H1 (cell line): ENCODE measurements around the gene ZNF277. TPM values are rescaled to one million over a fixed set of nuclear protein-coding genes. Genes with fewer than 3 reads are reported as not detected.

Experiments used
- CTCF ChIA-PET: fragments of 300-600 bp; sonication (Branson Sonifier 250); formaldehyde crosslinking; loops from one replicate; lab custom pipeline; 2021; ENCODE audit not compliant: partially characterized antibody; lab: Charles Lee
- POLR2A ChIA-PET: fragments of 300-600 bp; sonication (Branson Sonifier 250); formaldehyde crosslinking; loops from one replicate; lab custom pipeline; 2021; ENCODE audit warnings: inconsistent platforms; ENCODE audit not compliant: partially characterized antibody; lab: Charles Lee
- DNase-seq, 2 experiments: peaks; one replicate each; pipeline versions ENCODE4 v3.0.0 to v3.0.0-alpha.2; 2010 to 2022; ENCODE audit warnings: low spot score in 2 of 2, low read depth in 1 of 2, mixed read lengths in 1 of 2
- FAIRE-seq: peaks from 2 replicates; lab custom pipeline; 2011; peaks lifted over from hg19 to GRCh38; lab: Jason Lieb, UNC
- H2AFZ ChIP-seq: 2 replicates; pipeline ENCODE4 v1.8.1; 2012; ENCODE audit warnings: low read length, inconsistent platforms
- H2AK5ac ChIP-seq: 2 replicates; pipeline ENCODE4 v1.6.1; 2013; ENCODE audit warnings: low read depth, low read length
- H2BK120ac ChIP-seq: replicated peaks from 2 replicates; pipeline ENCODE3; 2013; ENCODE audit warnings: low read depth, low read length, inconsistent platforms
- H2BK12ac ChIP-seq: 2 replicates; pipeline ENCODE4 v1.6.1; 2013; ENCODE audit warnings: low read depth, low read length
- H2BK15ac ChIP-seq: 2 replicates; pipeline ENCODE4 v1.6.1; 2013; ENCODE audit warnings: low read length
- H2BK20ac ChIP-seq: 2 replicates; pipeline ENCODE4 v1.6.1; 2013; ENCODE audit warnings: low read length
- H2BK5ac ChIP-seq: 2 replicates; pipeline ENCODE4 v1.6.1; 2013; ENCODE audit warnings: low read depth, low read length
- H3K14ac ChIP-seq: 2 replicates; pipeline ENCODE4 v1.6.1; 2013; ENCODE audit warnings: inconsistent platforms; ENCODE audit not compliant: insufficient read length
- H3K18ac ChIP-seq: 2 replicates; pipeline ENCODE4 v1.6.1; 2013; ENCODE audit warnings: low read length; ENCODE audit errors: extremely low read depth
- H3K23ac ChIP-seq: 2 replicates; pipeline ENCODE4 v1.6.1; 2013; ENCODE audit warnings: inconsistent platforms; ENCODE audit not compliant: insufficient read length
- H3K23me2 ChIP-seq: 2 replicates; pipeline ENCODE4 v1.6.1; 2013; ENCODE audit warnings: low read depth, low read length
- H3K27ac ChIP-seq: 2 replicates; pipeline ENCODE4 v1.6.1; 2011; ENCODE audit warnings: low read depth, low read length, inconsistent platforms
- H3K27me3 ChIP-seq, 4 experiments: replicated peaks in 1 of 4; 1 replicate in 1 of 4; 2 replicates in 3 of 4; pipeline versions ENCODE4 v1.6.1 to v1.8.1; 2011 to 2013; ENCODE audit warnings: low read length in 3 of 4, mild to moderate bottlenecking in 3 of 4, inconsistent platforms in 2 of 4, mixed read lengths in 2 of 4, moderate library complexity in 1 of 4; ENCODE audit not compliant: control insufficient read depth in 3 of 4, insufficient read depth in 3 of 4; ENCODE audit errors: extremely low read depth in 1 of 4
- H3K36me3 ChIP-seq, 4 experiments: 2 replicates each; pipeline versions ENCODE4 v1.6.1 to v1.8.1; 2011 to 2013; ENCODE audit warnings: mild to moderate bottlenecking in 4 of 4, low read length in 3 of 4, moderate library complexity in 2 of 4, control low read depth in 1 of 4, inconsistent platforms in 1 of 4; ENCODE audit not compliant: insufficient read depth in 4 of 4, control insufficient read depth in 2 of 4
- H3K4ac ChIP-seq: replicated peaks from 2 replicates; pipeline ENCODE3; 2013; ENCODE audit warnings: low read length, low read depth, mixed read lengths, inconsistent platforms; ENCODE audit not compliant: insufficient read length
- H3K4me1 ChIP-seq, 4 experiments: replicated peaks in 1 of 4; 1 replicate in 1 of 4; 2 replicates in 3 of 4; pipeline versions ENCODE4 v1.6.1 to v1.8.1; 2011 to 2013; ENCODE audit warnings: low read length in 3 of 4, inconsistent platforms in 2 of 4, mixed read lengths in 1 of 4; ENCODE audit not compliant: insufficient read depth in 4 of 4, control insufficient read depth in 3 of 4
- H3K4me2 ChIP-seq, 2 experiments: 2 replicates each; pipeline versions ENCODE4 v1.6.1 to v1.8.1; 2011 to 2013; ENCODE audit warnings: low read depth in 2 of 2, low read length in 2 of 2, control low read depth in 1 of 2, inconsistent platforms in 1 of 2, mild to moderate bottlenecking in 1 of 2; ENCODE audit not compliant: insufficient read depth in 1 of 2
- H3K4me3 ChIP-seq, 4 experiments: fragments of 200-600, 300-600 bp in 1 of 4; sonication (generic), shearing (Covaris generic), sonication (Bioruptor Twin) in 1 of 4; 2 replicates each; pipeline versions ENCODE4 v1.5.1 to v1.8.1; 2011 to 2016; ENCODE audit warnings: low read length in 4 of 4, low read depth in 3 of 4, control low read depth in 2 of 4, inconsistent platforms in 2 of 4, mild to moderate bottlenecking in 2 of 4, mixed read lengths in 1 of 4, moderate library complexity in 1 of 4; ENCODE audit not compliant: insufficient read depth in 2 of 4; ENCODE audit errors: extremely low read depth in 1 of 4
- H3K56ac ChIP-seq: replicated peaks from 2 replicates; pipeline ENCODE3; 2013; ENCODE audit warnings: low read depth, mild to moderate bottlenecking, mixed read lengths, low read length, inconsistent platforms; ENCODE audit not compliant: insufficient read length
- H3K79me1 ChIP-seq: 2 replicates; pipeline ENCODE4 v1.6.1; 2013; ENCODE audit warnings: low read depth, low read length, control low read depth
- H3K79me2 ChIP-seq, 2 experiments: 2 replicates each; pipeline versions ENCODE4 v1.6.1 to v1.8.1; 2012 to 2013; ENCODE audit warnings: low read length in 2 of 2, mild to moderate bottlenecking in 2 of 2, inconsistent platforms in 1 of 2; ENCODE audit not compliant: insufficient read depth in 2 of 2, control insufficient read depth in 1 of 2
- H3K9ac ChIP-seq, 4 experiments: replicated peaks in 1 of 4; 1 replicate in 1 of 4; 2 replicates in 3 of 4; pipeline versions ENCODE4 v1.6.1 to v1.8.1; 2011 to 2013; ENCODE audit warnings: low read depth in 3 of 4, low read length in 3 of 4, control low read depth in 2 of 4, mild to moderate bottlenecking in 2 of 4, moderate library complexity in 2 of 4, inconsistent platforms in 1 of 4; ENCODE audit errors: extremely low read depth in 1 of 4
- H3K9me3 ChIP-seq, 2 experiments: 2 replicates each; pipeline versions ENCODE4 v1.6.1 to v1.8.1; 2012 to 2013; ENCODE audit warnings: mild to moderate bottlenecking in 2 of 2, moderate library complexity in 2 of 2, control low read depth in 1 of 2, inconsistent platforms in 1 of 2, low read depth in 1 of 2, low read length in 1 of 2, mixed read lengths in 1 of 2; ENCODE audit not compliant: insufficient read depth in 2 of 2
- H4K20me1 ChIP-seq, 2 experiments: replicated peaks in 1 of 2; 2 replicates each; pipeline versions ENCODE3 to v1.8.1; 2011 to 2013; ENCODE audit warnings: inconsistent platforms in 2 of 2, low read length in 2 of 2, mild to moderate bottlenecking in 1 of 2; ENCODE audit not compliant: insufficient read depth in 2 of 2, control insufficient read depth in 1 of 2
- H4K5ac ChIP-seq: 2 replicates; pipeline ENCODE4 v1.6.1; 2013; ENCODE audit warnings: low read length, low read depth, mixed read lengths, inconsistent platforms; ENCODE audit not compliant: insufficient read length
- H4K8ac ChIP-seq: 2 replicates; pipeline ENCODE4 v1.8.0; 2013; ENCODE audit warnings: mild to moderate bottlenecking, moderate library complexity, low read length, inconsistent platforms; ENCODE audit not compliant: insufficient read depth; ENCODE audit errors: extremely low read depth
- H4K91ac ChIP-seq: replicated peaks from 2 replicates; pipeline ENCODE3; 2013; ENCODE audit warnings: low read length, mixed read lengths, inconsistent platforms; ENCODE audit not compliant: insufficient read length
- CBX8 ChIP-seq: fragments of 300-800, 300-1000 bp; sonication (generic); IDR thresholded peaks from 2 replicates; pipeline ENCODE4 v1.7.1; 2016; ENCODE audit warnings: low read depth, low read length, borderline replicate concordance
- CEBPB ChIP-seq: IDR thresholded peaks from 2 replicates; pipeline ENCODE4 v1.6.1; 2012; ENCODE audit warnings: low read depth, low read length
- CHD2 ChIP-seq: IDR thresholded peaks from 2 replicates; pipeline ENCODE4 v1.6.1; 2012; ENCODE audit warnings: low read length, improper control_type of control experiment
- EGR1 ChIP-seq: IDR thresholded peaks from 2 replicates; pipeline ENCODE4 v1.6.1; 2011; ENCODE audit warnings: low read depth, low read length, borderline replicate concordance
- JUN ChIP-seq: IDR thresholded peaks from 2 replicates; pipeline ENCODE4 v1.6.1; 2011; ENCODE audit warnings: low read depth, mild to moderate bottlenecking, improper control_type of control experiment, low read length
- KDM1A ChIP-seq: fragments of 200-600, 300-600 bp; sonication (generic); IDR thresholded peaks from 2 replicates; pipeline ENCODE4 v1.7.1; 2016; ENCODE audit warnings: mild to moderate bottlenecking, low read length, borderline replicate concordance
- POLR2AphosphoS5 ChIP-seq: IDR thresholded peaks from 2 replicates; pipeline ENCODE4 v1.6.1; 2011; ENCODE audit warnings: low read depth, low read length
- RAD21 ChIP-seq, 2 experiments: IDR thresholded peaks in 1 of 2; conservative IDR thresholded peaks in 1 of 2; 2 replicates each; pipeline ENCODE4 v1.6.1; 2011; ENCODE audit warnings: low read depth in 2 of 2, low read length in 2 of 2, improper control_type of control experiment in 1 of 2, inconsistent platforms in 1 of 2, mild to moderate bottlenecking in 1 of 2, moderate library complexity in 1 of 2
- SP1 ChIP-seq: IDR thresholded peaks from 2 replicates; pipeline ENCODE4 v1.6.1; 2011; ENCODE audit warnings: low read depth, low read length
- SRF ChIP-seq: IDR thresholded peaks from 2 replicates; pipeline ENCODE4 v1.6.1; 2011; ENCODE audit warnings: mild to moderate bottlenecking, low read depth, low read length, moderate library complexity
- TEAD4 ChIP-seq: IDR thresholded peaks from 2 replicates; pipeline ENCODE4 v1.6.1; 2012; ENCODE audit warnings: low read depth, low read length, inconsistent platforms, mixed read lengths
- YY1 ChIP-seq: IDR thresholded peaks from 2 replicates; pipeline ENCODE4 v1.6.1; 2011; ENCODE audit warnings: low read depth, mild to moderate bottlenecking, low read length
- ZNF274 ChIP-seq: IDR thresholded peaks from 2 replicates; pipeline ENCODE4 v1.7.0; 2012; ENCODE audit warnings: low read length, borderline replicate concordance; ENCODE audit errors: extremely low read depth
- WGBS, 2 experiments: shearing (Covaris generic) in 1 of 2; methylation state at CpG; one replicate each; pipeline versions ENCODE4 v1.1.6 to v1.1.7; 2013 to 2015; ENCODE audit warnings: low lambda C conversion rate in 2 of 2, mixed read lengths in 2 of 2, inconsistent platforms in 1 of 2, low coverage in 1 of 2, missing lambda C conversion rate in 1 of 2; ENCODE audit not compliant: insufficient replicate concordance in 2 of 2, insufficient coverage in 1 of 2, insufficient read length in 1 of 2; ENCODE audit errors: extremely low coverage in 1 of 2, missing lambda C conversion rate in 1 of 2; 5-methylcytosine and 5-hydroxymethylcytosine counted together
- polyA plus RNA-seq, 7 experiments: library from polyadenylated mRNA; depleted of rRNA in 3 of 7; stranded (reverse) in 5 of 7; unstranded in 2 of 7; fragments of >200 nt in 5 of 7; fragments of 200-250 nt in 2 of 7; gene quantifications; 1 replicate in 5 of 7; 2 replicates in 1 of 7; 4 replicates in 1 of 7; pipeline versions ENCODE4 v1.2.1 to v1.2.3, GENCODE V29; 2011 to 2013; ENCODE audit warnings: missing spikeins in 2 of 7, mixed read lengths in 2 of 7
- total RNA-seq: library from RNA; stranded (reverse); fragmentation: NEBNext Ultra II Directional; extraction: Animal tissue kit (Norgen Biotek cat#: 25700); gene quantifications from 2 replicates; pipeline ENCODE4 v1.2.1, GENCODE V29; 2021
- TF ChIP-seq, protein P1 (sequence below): IDR thresholded peaks from 2 replicates; pipeline ENCODE4 v1.6.1; 2011; ENCODE audit warnings: low read depth, mild to moderate bottlenecking, low read length; ENCODE audit not compliant: insufficient read depth

Gene ZNF277
- total and polyA plus RNA-seq, 2 of the 8 experiments (the other 6 are each of a cell fraction or from before 2014, with no cell fraction given) = 5.1 to 21.7 TPM

DNA sequence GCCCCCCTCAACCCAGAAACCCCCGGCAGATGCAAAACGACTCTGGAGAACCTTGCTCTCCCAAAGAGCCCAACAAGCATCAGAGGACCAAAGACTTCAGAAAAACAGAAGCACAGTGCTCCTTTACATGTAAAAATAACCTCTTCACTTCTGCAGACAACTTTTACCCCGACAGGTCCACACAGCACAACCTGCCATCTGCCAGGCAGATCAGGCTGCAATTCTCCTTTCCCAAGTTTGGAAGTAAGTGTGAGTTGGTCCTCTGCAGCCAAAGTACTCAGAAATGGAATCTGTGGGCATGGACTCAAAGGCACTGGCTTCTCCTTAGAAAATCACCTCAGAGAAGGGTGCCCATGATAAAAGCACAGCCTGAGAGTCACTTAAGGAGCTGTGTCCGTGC lies 26.3 kb upstream of the ZNF277 start:
- Histone ChIP-seq H3K27me3 (no peaks in the 10 kb centered on the region), H3K56ac (no peak overlapping the region), H4K8ac (no peak overlapping the region), H3K4me2 (no peak overlapping the region), H3K9ac (no peak overlapping the region), H2BK120ac (no peak overlapping the region), H3K9me3 (no peaks in the 10 kb centered on the region), H3K36me3 (no peaks in the 10 kb centered on the region), H3K4me3 (no peak overlapping the region), H4K91ac (no peak overlapping the region), H2AFZ (no peak overlapping the region), H2AK5ac (no peak overlapping the region), H3K79me1 (peaks cover 6% of the 10 kb centered on the region; the same call in 1 of the 2 replicates), H3K4me1 (peaks cover 0 to 3% (median under 1%) of the 10 kb centered on the region in 4 experiments; a peak in 1 of 7 replicates), H2BK20ac (no peak overlapping the region), H3K14ac (no peak overlapping the region), H3K23ac (no peak overlapping the region), H4K5ac (no peak overlapping the region), H3K4ac (no peak overlapping the region), H3K79me2 (peaks cover 0 to 50% of the 10 kb centered on the region in 2 experiments; a peak in 2 of 4 replicates), H4K20me1 (peaks cover 3% of the 10 kb centered on the region in 2 experiments), H3K18ac (no peak overlapping the region), H3K27ac (no peak overlapping the region), H2BK15ac (no peak overlapping the region), H3K23me2 (no peaks in the 10 kb centered on the region), H2BK5ac (no peak overlapping the region), H2BK12ac (no peak overlapping the region)
- CTCF ChIA-PET = interaction anchor here (0.8 kb wide), 1 partner anchor 417 kb away, joined by 3 read pairs; no protein-coding TSS in a partner anchor
- 70% methylated on average over 4 of the region's 4 CpGs; no CpG with 5 or more reads in 1 of the 2 experiments for WGBS, 2 experiments
- POLR2A ChIA-PET = no interaction called here
- no peak for DNase-seq
- no peak for FAIRE-seq
- TF ChIP-seq KDM1A (no peak), POLR2AphosphoS5 (no peak), YY1 (no peak), JUN (no peak), SRF (no peak), EGR1 (no peak), CBX8 (no peak), TEAD4 (no peak), ZNF274 (no peak), SP1 (no peak), RAD21 (IDR thresholded peaks at IDR 0.05 in 1 of 2, conservative IDR thresholded peaks at IDR 0.05 in 1 of 2; ENCODE audit: low read depth in 2 of 2, low read length in 2 of 2) (no peak), CHD2 (no peak), CEBPB (no peak)
- TF ChIP-seq, protein P1, sequence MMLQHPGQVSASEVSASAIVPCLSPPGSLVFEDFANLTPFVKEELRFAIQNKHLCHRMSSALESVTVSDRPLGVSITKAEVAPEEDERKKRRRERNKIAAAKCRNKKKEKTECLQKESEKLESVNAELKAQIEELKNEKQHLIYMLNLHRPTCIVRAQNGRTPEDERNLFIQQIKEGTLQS = no peak
